Measurements from ENCODE around the gene HSFY1. TPM values are rescaled to one million over a fixed set of nuclear protein-coding genes. Genes with fewer than 3 reads are reported as not detected.
"Not testable (repeated sequence)": the region's sequence is repeated elsewhere in the genome, so short reads cannot be mapped to it uniquely, and the experiment has no call there.

The HSFY1 gene, protein sequence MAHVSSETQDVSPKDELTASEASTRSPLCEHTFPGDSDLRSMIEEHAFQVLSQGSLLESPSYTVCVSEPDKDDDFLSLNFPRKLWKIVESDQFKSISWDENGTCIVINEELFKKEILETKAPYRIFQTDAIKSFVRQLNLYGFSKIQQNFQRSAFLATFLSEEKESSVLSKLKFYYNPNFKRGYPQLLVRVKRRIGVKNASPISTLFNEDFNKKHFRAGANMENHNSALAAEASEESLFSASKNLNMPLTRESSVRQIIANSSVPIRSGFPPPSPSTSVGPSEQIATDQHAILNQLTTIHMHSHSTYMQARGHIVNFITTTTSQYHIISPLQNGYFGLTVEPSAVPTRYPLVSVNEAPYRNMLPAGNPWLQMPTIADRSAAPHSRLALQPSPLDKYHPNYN
- total RNA-seq (2014; rRNA removed; shearing (Covaris generic)) (0.10 TPM in 1 of 2 replicates, not detected in the other), total RNA-seq (2022) (not detected in 2 replicates), Bru-seq, nascent RNA (not detected), BruChase-seq, experiment 1, labeled RNA remaining after a 6-hour chase (not detected), BruChase-seq, experiment 2, labeled RNA remaining after a 2-hour chase (not detected)
- long read RNA-seq, result 0 reads

DNA sequence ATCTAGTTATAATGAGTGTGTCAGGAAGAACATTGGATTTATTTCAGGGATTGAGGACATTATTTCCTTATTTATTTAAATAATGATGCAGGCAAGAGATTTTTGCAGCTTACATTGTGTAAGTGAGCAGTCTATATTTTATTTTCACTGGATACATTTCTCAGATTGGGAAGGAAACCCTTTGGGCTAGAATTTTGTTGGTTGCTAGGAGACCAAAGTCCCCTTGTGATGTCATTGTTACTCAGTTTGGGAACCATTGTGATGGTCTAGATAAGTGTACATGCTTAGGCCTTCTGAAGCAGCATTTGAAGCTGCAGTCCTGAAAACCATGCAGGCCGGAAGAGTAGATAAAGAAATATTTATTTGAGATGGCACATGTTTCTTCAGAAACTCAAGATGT is at the start of gene HSFY1:
Gene HSFY1 (plus strand): TSS at position 301 of the 400 bp plus-strand sequence. CDS start 68 bp downstream, at position 369.
- BruUV-seq (replicated peaks); CTCF ChIA-PET (ENCODE audit: unreplicated experiment); intact Hi-C loops (cut with micrococcal nuclease; ENCODE audit: unreplicated experiment): not testable (repeated sequence)

DNA sequence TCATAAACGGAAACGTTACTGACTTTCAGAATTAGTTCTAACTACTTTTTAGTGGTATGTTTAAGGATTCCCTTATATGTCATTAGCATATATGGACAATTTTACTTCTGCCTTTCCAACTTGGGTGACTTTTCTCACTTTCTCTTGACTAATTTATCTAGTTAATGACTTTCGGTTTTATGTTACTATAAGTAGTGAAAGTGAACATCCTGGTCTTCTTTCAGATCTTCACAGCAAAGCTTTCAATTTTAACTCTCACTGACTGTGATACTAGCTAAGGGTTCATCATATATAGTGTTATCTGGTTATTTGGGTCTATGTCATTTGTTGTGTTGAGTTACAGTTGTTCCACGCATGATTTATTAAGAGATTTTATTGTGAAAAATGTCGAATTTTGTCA is 42.3 kb upstream of the HSFY1 start:
- intact Hi-C loops (cut with micrococcal nuclease; ENCODE audit: unreplicated experiment); BruUV-seq (replicated peaks); H3K4me3 ChIP-seq (ENCODE audit: low read depth, low read length, poor library complexity, severe bottlenecking); H3K4me2 ChIP-seq (ENCODE audit: low read length); H3K79me2 ChIP-seq (ENCODE audit: insufficient read depth, low read depth, low read length); POLR2A ChIA-PET; H3K36me3 ChIP-seq (ENCODE audit: insufficient read depth, low read length); H4K20me1 ChIP-seq (ENCODE audit: insufficient read depth, low read length); H2AFZ ChIP-seq (ENCODE audit: low read length); H3K9me2 ChIP-seq (ENCODE audit: insufficient read depth, low read length); H3K9me3 ChIP-seq (ENCODE audit: low read length); CTCF ChIA-PET (ENCODE audit: unreplicated experiment); DNase-seq (ENCODE audit: low spot score); H3K27ac ChIP-seq (ENCODE audit: low read depth, low read length, poor library complexity, severe bottlenecking); H3K4me1 ChIP-seq (ENCODE audit: insufficient read depth, low read length, poor library complexity, severe bottlenecking): not testable (repeated sequence)

More for the DNA sequence above, at the start of gene HSFY1:
- H3K4me3 ChIP-seq (ENCODE audit: low read depth, low read length, poor library complexity, severe bottlenecking); H3K4me1 ChIP-seq (ENCODE audit: insufficient read depth, low read length, poor library complexity, severe bottlenecking); H3K36me3 ChIP-seq (ENCODE audit: insufficient read depth, low read length); H4K20me1 ChIP-seq (ENCODE audit: insufficient read depth, low read length); H3K79me2 ChIP-seq (ENCODE audit: insufficient read depth, low read depth, low read length); H3K9me2 ChIP-seq (ENCODE audit: insufficient read depth, low read length); POLR2A ChIA-PET; H3K27ac ChIP-seq (ENCODE audit: low read depth, low read length, poor library complexity, severe bottlenecking); DNase-seq (ENCODE audit: low spot score); H2AFZ ChIP-seq (ENCODE audit: low read length); H3K9me3 ChIP-seq (ENCODE audit: low read length); H3K4me2 ChIP-seq (ENCODE audit: low read length): not testable (repeated sequence)

DNA sequence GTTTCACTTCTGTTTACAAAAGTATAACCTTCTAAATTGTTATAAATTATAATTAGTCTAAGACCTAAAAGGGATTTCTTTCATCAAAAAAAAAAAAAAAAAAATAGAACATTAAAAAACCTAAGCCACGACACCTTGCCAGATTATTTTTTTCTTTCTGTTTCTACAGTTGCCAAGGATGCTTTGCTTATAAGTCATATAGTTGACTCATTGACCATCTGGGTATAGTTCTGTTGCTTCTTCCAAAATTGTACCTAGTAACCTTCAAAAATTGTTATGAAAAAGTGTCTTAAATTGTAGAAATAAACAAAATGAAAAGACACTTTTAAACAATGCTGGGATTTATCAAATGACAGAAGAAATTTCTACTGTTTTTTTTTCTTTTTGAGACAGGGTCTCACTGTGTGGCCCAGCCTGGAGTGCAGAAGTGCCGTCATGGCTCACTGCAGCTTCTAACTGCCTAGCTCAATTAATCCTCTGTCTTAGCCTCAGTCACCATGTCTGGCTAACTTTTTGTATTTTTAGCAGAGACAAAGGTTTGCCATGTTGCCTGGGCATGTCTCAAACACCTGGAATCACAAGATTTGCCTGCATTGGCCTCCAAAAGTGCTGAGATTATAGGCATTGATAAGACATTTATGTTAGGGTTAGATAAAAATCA is 15.4 kb upstream of the HSFY1 start:
- H2AFZ ChIP-seq (ENCODE audit: low read length); BruUV-seq (replicated peaks); H3K36me3 ChIP-seq (ENCODE audit: insufficient read depth, low read length); intact Hi-C loops (cut with micrococcal nuclease; ENCODE audit: unreplicated experiment); POLR2A ChIA-PET; H3K79me2 ChIP-seq (ENCODE audit: insufficient read depth, low read depth, low read length); CTCF ChIA-PET (ENCODE audit: unreplicated experiment); DNase-seq (ENCODE audit: low spot score); H3K9me3 ChIP-seq (ENCODE audit: low read length); H3K9me2 ChIP-seq (ENCODE audit: insufficient read depth, low read length); H4K20me1 ChIP-seq (ENCODE audit: insufficient read depth, low read length); H3K4me3 ChIP-seq (ENCODE audit: low read depth, low read length, poor library complexity, severe bottlenecking); H3K4me1 ChIP-seq (ENCODE audit: insufficient read depth, low read length, poor library complexity, severe bottlenecking); H3K27ac ChIP-seq (ENCODE audit: low read depth, low read length, poor library complexity, severe bottlenecking); H3K4me2 ChIP-seq (ENCODE audit: low read length): not testable (repeated sequence)

DNA sequence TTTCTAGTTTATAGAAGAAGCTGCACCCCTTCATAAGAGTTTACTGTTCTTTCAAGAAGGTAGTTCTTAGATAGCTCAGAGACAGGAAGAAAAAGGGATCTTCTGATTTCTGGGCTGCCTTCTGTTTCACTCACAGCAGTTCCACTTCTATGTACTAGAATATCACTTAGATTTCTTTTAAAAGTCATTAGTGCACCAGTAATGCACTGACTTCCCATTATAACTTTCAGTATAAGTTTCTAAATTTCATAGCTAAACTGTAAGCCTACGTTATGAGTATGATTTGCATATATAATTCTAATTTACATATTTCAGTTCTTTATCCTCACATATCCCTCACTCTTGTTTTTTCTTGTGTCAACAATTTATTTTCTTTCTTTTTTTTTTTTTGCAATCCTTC is 7.6 kb upstream of the HSFY1 start:
- H3K4me3 ChIP-seq (ENCODE audit: low read depth, low read length, poor library complexity, severe bottlenecking); H3K79me2 ChIP-seq (ENCODE audit: insufficient read depth, low read depth, low read length); H3K9me2 ChIP-seq (ENCODE audit: insufficient read depth, low read length); H3K9me3 ChIP-seq (ENCODE audit: low read length); POLR2A ChIA-PET; H2AFZ ChIP-seq (ENCODE audit: low read length); intact Hi-C loops (cut with micrococcal nuclease; ENCODE audit: unreplicated experiment); H3K4me2 ChIP-seq (ENCODE audit: low read length); BruUV-seq (replicated peaks); H3K36me3 ChIP-seq (ENCODE audit: insufficient read depth, low read length); DNase-seq (ENCODE audit: low spot score); H3K27ac ChIP-seq (ENCODE audit: low read depth, low read length, poor library complexity, severe bottlenecking); CTCF ChIA-PET (ENCODE audit: unreplicated experiment); H3K4me1 ChIP-seq (ENCODE audit: insufficient read depth, low read length, poor library complexity, severe bottlenecking); H4K20me1 ChIP-seq (ENCODE audit: insufficient read depth, low read length): not testable (repeated sequence)

DNA sequence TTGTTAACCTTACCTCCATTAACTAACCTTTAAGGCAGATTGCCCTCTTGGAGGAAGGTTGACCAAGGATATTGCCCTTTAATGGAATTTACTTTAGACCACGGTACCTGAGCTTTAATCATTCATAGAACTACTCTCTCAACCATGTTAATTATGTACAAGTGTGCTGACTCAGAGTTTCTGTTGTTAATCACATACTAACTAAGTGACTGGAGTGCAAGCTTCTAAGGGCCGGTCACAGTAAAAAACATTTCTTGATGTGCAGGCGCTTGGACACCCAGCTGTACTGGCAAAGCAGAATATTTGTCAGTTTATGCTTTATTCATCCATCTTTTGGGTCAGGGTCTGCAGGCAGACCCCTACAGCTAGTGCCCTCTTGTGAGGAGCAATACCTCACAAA is 6.6 kb downstream of the HSFY1 start:
- H3K4me1 ChIP-seq (ENCODE audit: insufficient read depth, low read length, poor library complexity, severe bottlenecking); H3K27ac ChIP-seq (ENCODE audit: low read depth, low read length, poor library complexity, severe bottlenecking); CTCF ChIA-PET (ENCODE audit: unreplicated experiment); H3K4me2 ChIP-seq (ENCODE audit: low read length); BruUV-seq (replicated peaks); H3K9me2 ChIP-seq (ENCODE audit: insufficient read depth, low read length); H2AFZ ChIP-seq (ENCODE audit: low read length); DNase-seq (ENCODE audit: low spot score); H3K4me3 ChIP-seq (ENCODE audit: low read depth, low read length, poor library complexity, severe bottlenecking); POLR2A ChIA-PET; H3K36me3 ChIP-seq (ENCODE audit: insufficient read depth, low read length); H3K79me2 ChIP-seq (ENCODE audit: insufficient read depth, low read depth, low read length); H4K20me1 ChIP-seq (ENCODE audit: insufficient read depth, low read length); H3K9me3 ChIP-seq (ENCODE audit: low read length); intact Hi-C loops (cut with micrococcal nuclease; ENCODE audit: unreplicated experiment): not testable (repeated sequence)

DNA sequence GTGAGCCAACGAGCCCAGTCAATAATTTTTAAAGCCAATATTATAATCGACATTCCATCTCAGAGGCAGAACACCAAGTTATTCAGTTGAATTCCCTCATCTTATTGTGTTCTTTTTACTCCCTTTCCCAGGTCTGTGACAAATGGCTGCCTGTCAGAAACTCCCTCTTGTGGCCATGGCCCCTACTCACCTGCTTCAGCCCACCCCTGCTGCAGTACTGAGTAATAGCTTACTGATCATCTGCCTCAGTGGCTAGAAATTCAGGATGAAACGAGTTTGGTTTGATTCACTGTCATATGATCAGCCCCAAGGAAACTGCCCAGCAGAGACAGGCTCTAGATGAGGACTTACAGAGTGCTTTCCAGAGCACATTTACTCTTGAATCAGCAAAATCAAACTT is 19.4 kb downstream of the HSFY1 start:
- intact Hi-C loops (cut with micrococcal nuclease; ENCODE audit: unreplicated experiment); H3K4me2 ChIP-seq (ENCODE audit: low read length); H3K79me2 ChIP-seq (ENCODE audit: insufficient read depth, low read depth, low read length); H3K36me3 ChIP-seq (ENCODE audit: insufficient read depth, low read length); H3K27ac ChIP-seq (ENCODE audit: low read depth, low read length, poor library complexity, severe bottlenecking); H4K20me1 ChIP-seq (ENCODE audit: insufficient read depth, low read length); CTCF ChIA-PET (ENCODE audit: unreplicated experiment); H2AFZ ChIP-seq (ENCODE audit: low read length); H3K9me3 ChIP-seq (ENCODE audit: low read length); H3K4me3 ChIP-seq (ENCODE audit: low read depth, low read length, poor library complexity, severe bottlenecking); BruUV-seq (replicated peaks); H3K9me2 ChIP-seq (ENCODE audit: insufficient read depth, low read length); POLR2A ChIA-PET; H3K4me1 ChIP-seq (ENCODE audit: insufficient read depth, low read length, poor library complexity, severe bottlenecking); DNase-seq (ENCODE audit: low spot score): not testable (repeated sequence)
